HepG2 (cell line): ENCODE results near the gene MDP1. TPM values are rescaled to one million over a fixed set of nuclear protein-coding genes. Genes with fewer than 3 reads are reported as not detected.

ENCODE experiments used
- CBX2 ChIP-seq, 2 experiments: fragments of 200-600 bp in 1 of 2; sonication (generic); formaldehyde crosslinking in 1 of 2; IDR thresholded peaks; 2 replicates each; pipeline versions ENCODE4 v1.7.0 to v1.8.1; 2018 to 2022; ENCODE audit warnings: low read depth in 2 of 2, low read length in 1 of 2, mild to moderate bottlenecking in 1 of 2, missing genetic modification reagents in 1 of 2
- CC2D1A ChIP-seq: sonication (generic); formaldehyde crosslinking; IDR thresholded peaks from 2 replicates; pipeline ENCODE4 v1.8.1; 2023; ENCODE audit warnings: mild to moderate bottlenecking, missing genetic modification reagents
- FIP1L1 ChIP-seq: fragments of 200-400 bp; formaldehyde crosslinking; IDR thresholded peaks from 2 replicates; pipeline ENCODE4 v1.6.1; 2018; ENCODE audit warnings: low read depth, mild to moderate bottlenecking, low read length, moderate library complexity, borderline replicate concordance; ENCODE audit not compliant: insufficient read depth
- HOXA5 ChIP-seq: sonication (generic); formaldehyde crosslinking; IDR thresholded peaks from 2 replicates; pipeline ENCODE4 v1.4.0; 2020; ENCODE audit warnings: missing genetic modification reagents
- IRF2 ChIP-seq: IDR thresholded peaks from 2 replicates; pipeline ENCODE4 v1.6.1; 2018; ENCODE audit warnings: missing genetic modification reagents, missing compliant biosample characterization
- KLF12 ChIP-seq: sonication (generic); formaldehyde crosslinking; IDR thresholded peaks from 2 replicates; pipeline ENCODE4 v1.4.0; 2020; ENCODE audit warnings: missing genetic modification reagents, borderline replicate concordance
- REPIN1 ChIP-seq: sonication (generic); formaldehyde crosslinking; IDR thresholded peaks from 2 replicates; pipeline ENCODE4 v1.8.0; 2022; ENCODE audit warnings: missing genetic modification reagents, low read depth, mild to moderate bottlenecking, borderline replicate concordance
- SALL2 ChIP-seq: sonication (generic); formaldehyde crosslinking; IDR thresholded peaks from 2 replicates; pipeline ENCODE4 v1.8.1; 2023; ENCODE audit warnings: mild to moderate bottlenecking, missing genetic modification reagents, inconsistent platforms
- SAP130 ChIP-seq: IDR thresholded peaks from 2 replicates; pipeline ENCODE4 v1.6.1; 2016; ENCODE audit warnings: low read depth
- SIN3B ChIP-seq: fragments of 150-350 bp; IDR thresholded peaks from 2 replicates; pipeline ENCODE4 v1.6.1; 2014; ENCODE audit warnings: low read length
- SNAI1 ChIP-seq: sonication (generic); formaldehyde crosslinking; IDR thresholded peaks from 2 replicates; pipeline ENCODE4 v1.5.0; 2020; ENCODE audit warnings: mild to moderate bottlenecking, missing genetic modification reagents, borderline replicate concordance
- ZNF260 ChIP-seq: sonication (generic); formaldehyde crosslinking; IDR thresholded peaks from 2 replicates; pipeline ENCODE4 v1.4.0; 2020; ENCODE audit warnings: missing genetic modification reagents, low read depth, mild to moderate bottlenecking, borderline replicate concordance
- ZNF34 ChIP-seq: sonication (generic); formaldehyde crosslinking; IDR thresholded peaks from 2 replicates; pipeline ENCODE4 v1.4.0; 2020; ENCODE audit warnings: mild to moderate bottlenecking, missing genetic modification reagents, borderline replicate concordance
- ZNF350 ChIP-seq: sonication (generic); formaldehyde crosslinking; IDR thresholded peaks from 2 replicates; pipeline ENCODE4 v1.4.0; 2020; ENCODE audit warnings: mild to moderate bottlenecking, low read depth, missing genetic modification reagents, borderline replicate concordance
- ZNF550 ChIP-seq: sonication (generic); formaldehyde crosslinking; IDR thresholded peaks from 2 replicates; pipeline ENCODE4 v1.4.0; 2020; ENCODE audit warnings: mild to moderate bottlenecking, missing genetic modification reagents, borderline replicate concordance
- ZNF607 ChIP-seq: sonication (generic); formaldehyde crosslinking; IDR thresholded peaks from 2 replicates; pipeline ENCODE4 v1.5.1; 2020; ENCODE audit warnings: missing genetic modification reagents, mild to moderate bottlenecking, borderline replicate concordance
- ZNF878 ChIP-seq: sonication (generic); formaldehyde crosslinking; IDR thresholded peaks from 2 replicates; pipeline ENCODE4 v1.8.1; 2023; ENCODE audit warnings: mild to moderate bottlenecking, missing genetic modification reagents, moderate library complexity
- polyA plus RNA-seq, 8 experiments: library from polyadenylated mRNA; depleted of rRNA in 3 of 8; stranded (reverse) in 7 of 8; unstranded in 1 of 8; fragments of >200 nt; fragmentation: Illumina TruSeq in 4 of 8; extraction: Trizol in 4 of 8; gene quantifications; 2 replicates each; pipeline versions ENCODE4 v1.2.1 to v1.2.3, GENCODE V29; 2011 to 2016; ENCODE audit warnings: low read depth in 4 of 8, missing spikeins in 1 of 8, mixed read lengths in 1 of 8; ENCODE audit not compliant: insufficient read depth in 1 of 8
- total RNA-seq, 5 experiments: library from RNA; depleted of rRNA; stranded (reverse); fragments of >200 nt; fragmentation: Illumina TruSeq; extraction: Trizol; gene quantifications; 2 replicates each; pipeline ENCODE4 v1.2.3, GENCODE V29; 2016; ENCODE audit warnings: low read depth in 1 of 5
- TF ChIP-seq, protein P1 (sequence below): sonication (generic); formaldehyde crosslinking; IDR thresholded peaks from 2 replicates; pipeline ENCODE4 v1.4.0; 2020; ENCODE audit warnings: mild to moderate bottlenecking, missing genetic modification reagents, borderline replicate concordance
- TF ChIP-seq, protein P2 (sequence below): sonication (generic); formaldehyde crosslinking; conservative IDR thresholded peaks from 2 replicates; pipeline ENCODE4 v1.4.0; 2020; ENCODE audit warnings: missing genetic modification reagents
- TF ChIP-seq, protein P3 (sequence below): sonication (generic); formaldehyde crosslinking; IDR thresholded peaks from 2 replicates; pipeline ENCODE4 v1.9.0; 2021; ENCODE audit warnings: missing genetic modification reagents, borderline replicate concordance

Gene MDP1
- total and polyA plus RNA-seq, 2 of the 13 experiments (the other 11 are each of a cell fraction or from before 2014, with no cell fraction given): 44.1 to 48.7 TPM

DNA sequence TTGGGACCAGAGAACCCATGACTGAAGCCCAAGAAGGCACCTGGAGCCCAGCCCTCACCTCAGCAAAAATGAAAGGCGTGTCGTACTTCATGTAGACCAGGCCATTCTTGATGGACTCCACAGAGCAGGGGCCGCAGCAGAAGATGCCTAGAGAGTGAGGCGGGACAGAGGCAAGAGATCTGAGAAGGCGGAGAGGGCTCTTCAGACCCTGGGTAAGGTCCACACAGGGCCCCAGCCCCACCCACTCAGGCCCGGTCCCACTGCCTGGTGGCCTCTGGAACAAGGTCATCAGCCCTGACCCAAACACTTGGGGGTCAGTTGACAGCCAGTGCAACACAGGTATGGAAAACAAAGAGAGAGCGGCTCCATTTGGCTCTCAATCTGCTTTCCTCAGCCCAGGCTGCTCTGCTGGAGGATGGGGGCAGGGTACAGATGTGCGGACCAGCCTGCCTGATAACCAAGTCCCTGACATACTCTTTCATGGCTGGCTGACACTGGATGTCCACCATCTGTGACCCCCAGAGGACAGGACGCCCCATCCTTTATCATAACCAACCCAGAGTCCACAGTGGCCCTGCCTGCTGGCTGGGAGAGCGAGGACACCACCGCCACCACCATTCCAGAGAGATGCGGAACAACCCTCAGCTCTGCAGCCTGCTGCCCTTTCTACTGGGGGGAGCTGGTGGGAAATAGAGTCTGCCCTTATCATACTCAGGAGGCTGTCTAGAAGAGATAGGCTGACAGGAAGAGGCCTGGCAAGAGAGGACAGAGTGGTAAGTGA, 40.3 kb upstream of the MDP1 start (continued):
- TF ChIP-seq, protein P1, sequence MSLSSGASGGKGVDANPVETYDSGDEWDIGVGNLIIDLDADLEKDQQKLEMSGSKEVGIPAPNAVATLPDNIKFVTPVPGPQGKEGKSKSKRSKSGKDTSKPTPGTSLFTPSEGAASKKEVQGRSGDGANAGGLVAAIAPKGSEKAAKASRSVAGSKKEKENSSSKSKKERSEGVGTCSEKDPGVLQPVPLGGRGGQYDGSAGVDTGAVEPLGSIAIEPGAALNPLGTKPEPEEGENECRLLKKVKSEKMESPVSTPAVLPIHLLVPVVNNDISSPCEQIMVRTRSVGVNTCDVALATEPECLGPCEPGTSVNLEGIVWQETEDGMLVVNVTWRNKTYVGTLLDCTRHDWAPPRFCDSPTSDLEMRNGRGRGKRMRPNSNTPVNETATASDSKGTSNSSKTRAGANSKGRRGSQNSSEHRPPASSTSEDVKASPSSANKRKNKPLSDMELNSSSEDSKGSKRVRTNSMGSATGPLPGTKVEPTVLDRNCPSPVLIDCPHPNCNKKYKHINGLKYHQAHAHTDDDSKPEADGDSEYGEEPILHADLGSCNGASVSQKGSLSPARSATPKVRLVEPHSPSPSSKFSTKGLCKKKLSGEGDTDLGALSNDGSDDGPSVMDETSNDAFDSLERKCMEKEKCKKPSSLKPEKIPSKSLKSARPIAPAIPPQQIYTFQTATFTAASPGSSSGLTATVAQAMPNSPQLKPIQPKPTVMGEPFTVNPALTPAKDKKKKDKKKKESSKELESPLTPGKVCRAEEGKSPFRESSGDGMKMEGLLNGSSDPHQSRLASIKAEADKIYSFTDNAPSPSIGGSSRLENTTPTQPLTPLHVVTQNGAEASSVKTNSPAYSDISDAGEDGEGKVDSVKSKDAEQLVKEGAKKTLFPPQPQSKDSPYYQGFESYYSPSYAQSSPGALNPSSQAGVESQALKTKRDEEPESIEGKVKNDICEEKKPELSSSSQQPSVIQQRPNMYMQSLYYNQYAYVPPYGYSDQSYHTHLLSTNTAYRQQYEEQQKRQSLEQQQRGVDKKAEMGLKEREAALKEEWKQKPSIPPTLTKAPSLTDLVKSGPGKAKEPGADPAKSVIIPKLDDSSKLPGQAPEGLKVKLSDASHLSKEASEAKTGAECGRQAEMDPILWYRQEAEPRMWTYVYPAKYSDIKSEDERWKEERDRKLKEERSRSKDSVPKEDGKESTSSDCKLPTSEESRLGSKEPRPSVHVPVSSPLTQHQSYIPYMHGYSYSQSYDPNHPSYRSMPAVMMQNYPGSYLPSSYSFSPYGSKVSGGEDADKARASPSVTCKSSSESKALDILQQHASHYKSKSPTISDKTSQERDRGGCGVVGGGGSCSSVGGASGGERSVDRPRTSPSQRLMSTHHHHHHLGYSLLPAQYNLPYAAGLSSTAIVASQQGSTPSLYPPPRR: peak; percentile 91
- TF ChIP-seq ZNF878 (peak; percentile 79; the same call in 1 of the 2 replicates), ZNF260 (CRISPR knock-in tag) (no peak), ZNF350 (peak; percentile 44; the same call in 1 of the 2 replicates), ZNF550 (no peak), CBX2 (IDR thresholded peaks at IDR 0.05; ENCODE audit: low read depth, low read length) (no peak), CBX2 (CRISPR knock-in tag; IDR thresholded peaks at IDR 0.05; ENCODE audit: low read depth) (no peak), FIP1L1 (no peak), SAP130 (no peak), REPIN1 (CRISPR knock-in tag) (peak; percentile 90; the same call in 1 of the 2 replicates), ZNF34 (CRISPR knock-in tag) (no peak), HOXA5 (no peak), ZNF607 (CRISPR knock-in tag) (peak; percentile 39; the same call in 1 of the 2 replicates), KLF12 (CRISPR knock-in tag) (no peak), SNAI1 (CRISPR knock-in tag) (no peak), CC2D1A (CRISPR knock-in tag) (no peak), IRF2 (CRISPR knock-in tag) (no peak), SALL2 (CRISPR knock-in tag) (no peak), SIN3B (no peak)
- TF ChIP-seq, protein P2, sequence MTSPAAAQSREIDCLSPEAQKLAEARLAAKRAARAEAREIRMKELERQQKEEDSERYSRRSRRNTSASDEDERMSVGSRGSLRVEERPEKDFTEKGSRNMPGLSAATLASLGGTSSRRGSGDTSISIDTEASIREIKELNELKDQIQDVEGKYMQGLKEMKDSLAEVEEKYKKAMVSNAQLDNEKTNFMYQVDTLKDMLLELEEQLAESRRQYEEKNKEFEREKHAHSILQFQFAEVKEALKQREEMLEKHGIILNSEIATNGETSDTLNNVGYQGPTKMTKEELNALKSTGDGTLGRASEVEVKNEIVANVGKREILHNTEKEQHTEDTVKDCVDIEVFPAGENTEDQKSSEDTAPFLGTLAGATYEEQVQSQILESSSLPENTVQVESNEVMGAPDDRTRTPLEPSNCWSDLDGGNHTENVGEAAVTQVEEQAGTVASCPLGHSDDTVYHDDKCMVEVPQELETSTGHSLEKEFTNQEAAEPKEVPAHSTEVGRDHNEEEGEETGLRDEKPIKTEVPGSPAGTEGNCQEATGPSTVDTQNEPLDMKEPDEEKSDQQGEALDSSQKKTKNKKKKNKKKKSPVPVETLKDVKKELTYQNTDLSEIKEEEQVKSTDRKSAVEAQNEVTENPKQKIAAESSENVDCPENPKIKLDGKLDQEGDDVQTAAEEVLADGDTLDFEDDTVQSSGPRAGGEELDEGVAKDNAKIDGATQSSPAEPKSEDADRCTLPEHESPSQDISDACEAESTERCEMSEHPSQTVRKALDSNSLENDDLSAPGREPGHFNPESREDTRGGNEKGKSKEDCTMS (CRISPR knock-in tag): no peak
- TF ChIP-seq, protein P3, sequence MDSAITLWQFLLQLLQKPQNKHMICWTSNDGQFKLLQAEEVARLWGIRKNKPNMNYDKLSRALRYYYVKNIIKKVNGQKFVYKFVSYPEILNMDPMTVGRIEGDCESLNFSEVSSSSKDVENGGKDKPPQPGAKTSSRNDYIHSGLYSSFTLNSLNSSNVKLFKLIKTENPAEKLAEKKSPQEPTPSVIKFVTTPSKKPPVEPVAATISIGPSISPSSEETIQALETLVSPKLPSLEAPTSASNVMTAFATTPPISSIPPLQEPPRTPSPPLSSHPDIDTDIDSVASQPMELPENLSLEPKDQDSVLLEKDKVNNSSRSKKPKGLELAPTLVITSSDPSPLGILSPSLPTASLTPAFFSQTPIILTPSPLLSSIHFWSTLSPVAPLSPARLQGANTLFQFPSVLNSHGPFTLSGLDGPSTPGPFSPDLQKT: no peak
